ENCODE measurements around the gene TEX48. TPM values are rescaled to one million over a fixed set of nuclear protein-coding genes. Genes with fewer than 3 reads are reported as not detected.

The TEX48 gene
- total and polyA plus RNA-seq, 2 experiments from 2014 or later, result not detected

- TF ChIP-seq ZNF462 (CRISPR knock-in tag; IDR thresholded peaks at IDR 0.05) (no peak), CREB1 (CRISPR knock-in tag; IDR thresholded peaks at IDR 0.05; ENCODE audit: low read depth) (no peak), EZH2 (IDR thresholded peaks at IDR 0.05; ENCODE audit: low read depth, unreplicated experiment) (no peak)
These were observed 854 bp upstream of the TEX48 start (continued) for GRCh38 chr9:114682846-114683245.

- Mint-ChIP-seq H3K27me3 (ENCODE audit: insufficient read depth, low read depth, poor library complexity) (no peaks in the 10 kb centered on the region), H3K4me3 (no peak overlapping the region), H3K36me3 (ENCODE audit: low read depth) (no peaks in the 10 kb centered on the region), H3K9me3 (no peaks in the 10 kb centered on the region), H3K4me1 (no peaks in the 10 kb centered on the region), H3K27ac (no peak overlapping the region)
- Histone ChIP-seq H3K36me3 (ENCODE audit: insufficient read depth) (no peaks in the 10 kb centered on the region), H3K4me2 (no peak overlapping the region), H3K4me3 (no peak overlapping the region), H4K20me1 (replicated peaks; ENCODE audit: insufficient read depth) (no peaks in the 10 kb centered on the region), H3K9me2 (ENCODE audit: insufficient read depth) (no peaks in the 10 kb centered on the region), H3K79me2 (replicated peaks; ENCODE audit: insufficient read depth) (no peaks in the 10 kb centered on the region), H3K27ac (ENCODE audit: low read depth) (no peak overlapping the region), H3F3A (replicated peaks; ENCODE audit: low read depth) (no peaks in the 10 kb centered on the region), H3K27me3 (ENCODE audit: insufficient read depth) (no peaks in the 10 kb centered on the region), H2AFZ (no peak overlapping the region), H3K4me1 (ENCODE audit: insufficient read depth) (no peaks in the 10 kb centered on the region)
- peak; percentile 25 for DNase-seq (ENCODE audit: low spot score)
- no peak for ATAC-seq
- TF ChIP-seq NANOG (IDR thresholded peaks at IDR 0.05; ENCODE audit: borderline replicate concordance), result no peak
- no peak for TF ChIP-seq REST (IDR thresholded peaks at IDR 0.05; ENCODE audit: unreplicated experiment)
These were observed 1.6 kb downstream of the TEX48 start for GRCh38 chr9:114680259-114681001.
